SK-N-SH (cell line): ENCODE data around the gene USH1C.

Experiments used
- ELF1 ChIP-seq: IDR thresholded peaks from 2 replicates; pipeline ENCODE4 v1.4.0; 2012
- EZH2phosphoT487 ChIP-seq: fragments of 200-600 bp; sonication (generic); IDR thresholded peaks from 2 replicates; pipeline ENCODE4 v1.6.1; 2017; ENCODE audit warnings: low read depth, mixed run types, mild to moderate bottlenecking, antibody characterized with exemption, moderate library complexity, borderline replicate concordance
- FOXM1 ChIP-seq: IDR thresholded peaks from 2 replicates; pipeline ENCODE4 v1.4.0; 2012; ENCODE audit warnings: low read depth, mild to moderate bottlenecking
- JUND ChIP-seq: IDR thresholded peaks from 2 replicates; pipeline ENCODE4 v1.4.0; 2012
- NFIC ChIP-seq: IDR thresholded peaks from 2 replicates; pipeline ENCODE4 v1.4.0; 2012; ENCODE audit warnings: borderline replicate concordance
- POLR2AphosphoS5 ChIP-seq: IDR thresholded peaks from 2 replicates; pipeline ENCODE4 v1.6.1; 2012; ENCODE audit warnings: low read depth, low read length
- RAD21 ChIP-seq: IDR thresholded peaks from 2 replicates; pipeline ENCODE4 v1.6.1; 2012; ENCODE audit warnings: mild to moderate bottlenecking, low read length
- REST ChIP-seq: IDR thresholded peaks from 2 replicates; pipeline ENCODE4 v1.6.1; 2012; ENCODE audit warnings: mild to moderate bottlenecking, low read depth, low read length, moderate library complexity
- RFX5 ChIP-seq: IDR thresholded peaks from 2 replicates; pipeline ENCODE4 v1.6.1; 2012; ENCODE audit warnings: mild to moderate bottlenecking, improper control_type of control experiment, low read length
- SMC3 ChIP-seq: IDR thresholded peaks from 2 replicates; pipeline ENCODE4 v1.6.1; 2012; ENCODE audit warnings: low read depth, low read length, improper control_type of control experiment
- TAF1 ChIP-seq: IDR thresholded peaks from 2 replicates; pipeline ENCODE4 v1.6.1; 2012; ENCODE audit warnings: low read depth, mild to moderate bottlenecking, low read length, moderate library complexity, borderline replicate concordance
- TCF12 ChIP-seq: IDR thresholded peaks from 2 replicates; pipeline ENCODE4 v1.4.0; 2012
- TF ChIP-seq, protein P1 (sequence below): fragments of 200-600 bp; sonication (generic); IDR thresholded peaks from 2 replicates; pipeline ENCODE4 v1.6.1; 2017; ENCODE audit warnings: antibody characterized with exemption, mild to moderate bottlenecking, moderate library complexity
- TF ChIP-seq, protein P2 (sequence below): IDR thresholded peaks from 2 replicates; pipeline ENCODE4 v1.4.0; 2012; ENCODE audit warnings: low read depth

DNA sequence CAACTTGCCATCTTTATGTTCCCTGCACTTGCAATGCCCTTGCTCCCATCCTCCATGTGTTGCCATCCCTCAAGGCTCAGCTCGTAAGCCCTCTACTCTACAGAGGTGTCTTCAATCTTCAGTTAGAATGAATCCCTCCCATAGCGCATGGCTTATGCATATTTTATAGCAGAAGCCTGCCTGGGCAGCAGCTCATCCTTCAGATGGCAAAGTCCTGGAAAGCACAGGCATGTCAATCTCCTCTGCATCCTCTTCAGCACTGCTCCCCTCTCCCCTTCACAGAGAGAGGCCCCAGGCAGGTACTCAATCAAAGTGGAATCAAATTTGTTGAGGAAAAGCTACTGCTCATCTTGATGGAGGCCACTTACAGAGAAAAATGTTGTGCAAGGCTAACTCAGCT is 36.4 kb downstream of the USH1C start:
- TF ChIP-seq RFX5: no peak
- TF ChIP-seq POLR2AphosphoS5: no peak
- TF ChIP-seq, protein P1, sequence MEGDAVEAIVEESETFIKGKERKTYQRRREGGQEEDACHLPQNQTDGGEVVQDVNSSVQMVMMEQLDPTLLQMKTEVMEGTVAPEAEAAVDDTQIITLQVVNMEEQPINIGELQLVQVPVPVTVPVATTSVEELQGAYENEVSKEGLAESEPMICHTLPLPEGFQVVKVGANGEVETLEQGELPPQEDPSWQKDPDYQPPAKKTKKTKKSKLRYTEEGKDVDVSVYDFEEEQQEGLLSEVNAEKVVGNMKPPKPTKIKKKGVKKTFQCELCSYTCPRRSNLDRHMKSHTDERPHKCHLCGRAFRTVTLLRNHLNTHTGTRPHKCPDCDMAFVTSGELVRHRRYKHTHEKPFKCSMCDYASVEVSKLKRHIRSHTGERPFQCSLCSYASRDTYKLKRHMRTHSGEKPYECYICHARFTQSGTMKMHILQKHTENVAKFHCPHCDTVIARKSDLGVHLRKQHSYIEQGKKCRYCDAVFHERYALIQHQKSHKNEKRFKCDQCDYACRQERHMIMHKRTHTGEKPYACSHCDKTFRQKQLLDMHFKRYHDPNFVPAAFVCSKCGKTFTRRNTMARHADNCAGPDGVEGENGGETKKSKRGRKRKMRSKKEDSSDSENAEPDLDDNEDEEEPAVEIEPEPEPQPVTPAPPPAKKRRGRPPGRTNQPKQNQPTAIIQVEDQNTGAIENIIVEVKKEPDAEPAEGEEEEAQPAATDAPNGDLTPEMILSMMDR: no peak
- no peak for TF ChIP-seq RAD21
- TF ChIP-seq SMC3: no peak
- TF ChIP-seq TCF12: no peak
- TF ChIP-seq, protein P2, sequence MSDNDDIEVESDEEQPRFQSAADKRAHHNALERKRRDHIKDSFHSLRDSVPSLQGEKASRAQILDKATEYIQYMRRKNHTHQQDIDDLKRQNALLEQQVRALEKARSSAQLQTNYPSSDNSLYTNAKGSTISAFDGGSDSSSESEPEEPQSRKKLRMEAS: no peak
- no peak for TF ChIP-seq TAF1
- TF ChIP-seq EZH2phosphoT487: no peak
- TF ChIP-seq REST: no peak
- no peak for TF ChIP-seq JUND
- no peak for TF ChIP-seq ELF1
- no peak for TF ChIP-seq FOXM1
- TF ChIP-seq NFIC: no peak
